OCI-LY1 (cell line): ENCODE results near the gene FAM13C.

Experiments used
- CTCF ChIP-seq: fragments of 200-600 bp; sonication (generic), shearing (Covaris generic); IDR thresholded peaks from 2 replicates; pipeline ENCODE4 v1.5.1; 2017; ENCODE audit warnings: mild to moderate bottlenecking, antibody characterized with exemption, low read length, moderate library complexity, mixed read lengths
- EZH2 ChIP-seq: fragments of 200-600 bp; sonication (generic), shearing (Covaris generic); IDR thresholded peaks from 2 replicates; pipeline ENCODE4 v1.8.0; 2017; ENCODE audit warnings: borderline replicate concordance, mixed run types, mild to moderate bottlenecking, antibody characterized with exemption, low read length, moderate library complexity, mixed read lengths

GRCh38 chr10:59374916-59375315 lies 12.6 kb upstream of the FAM13C start:
- TF ChIP-seq CTCF (no peak), EZH2 (no peak)
